Measurements from ENCODE around the gene MVK.

DNA sequence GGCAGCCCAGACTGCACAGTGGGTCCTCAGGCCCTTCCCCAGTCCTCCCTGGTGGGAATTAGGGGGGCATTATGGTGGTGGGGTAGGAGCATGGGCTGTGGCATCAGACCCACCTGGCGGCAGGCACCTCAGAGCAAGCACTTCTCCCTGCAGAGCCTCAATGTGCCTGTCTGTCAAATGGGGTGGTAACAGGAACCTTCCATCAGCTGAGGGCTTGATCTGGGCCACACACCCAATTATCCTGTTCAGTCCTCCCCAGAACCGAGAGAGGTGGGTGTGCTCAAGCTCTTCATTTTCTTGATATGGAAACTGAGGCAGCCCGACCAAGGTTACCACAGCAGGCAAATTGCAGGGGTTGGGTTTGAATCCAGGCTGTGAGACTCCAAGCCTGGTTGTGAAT, 38.4 kb downstream of the MVK start:
- TF ChIP-seq, protein P1, sequence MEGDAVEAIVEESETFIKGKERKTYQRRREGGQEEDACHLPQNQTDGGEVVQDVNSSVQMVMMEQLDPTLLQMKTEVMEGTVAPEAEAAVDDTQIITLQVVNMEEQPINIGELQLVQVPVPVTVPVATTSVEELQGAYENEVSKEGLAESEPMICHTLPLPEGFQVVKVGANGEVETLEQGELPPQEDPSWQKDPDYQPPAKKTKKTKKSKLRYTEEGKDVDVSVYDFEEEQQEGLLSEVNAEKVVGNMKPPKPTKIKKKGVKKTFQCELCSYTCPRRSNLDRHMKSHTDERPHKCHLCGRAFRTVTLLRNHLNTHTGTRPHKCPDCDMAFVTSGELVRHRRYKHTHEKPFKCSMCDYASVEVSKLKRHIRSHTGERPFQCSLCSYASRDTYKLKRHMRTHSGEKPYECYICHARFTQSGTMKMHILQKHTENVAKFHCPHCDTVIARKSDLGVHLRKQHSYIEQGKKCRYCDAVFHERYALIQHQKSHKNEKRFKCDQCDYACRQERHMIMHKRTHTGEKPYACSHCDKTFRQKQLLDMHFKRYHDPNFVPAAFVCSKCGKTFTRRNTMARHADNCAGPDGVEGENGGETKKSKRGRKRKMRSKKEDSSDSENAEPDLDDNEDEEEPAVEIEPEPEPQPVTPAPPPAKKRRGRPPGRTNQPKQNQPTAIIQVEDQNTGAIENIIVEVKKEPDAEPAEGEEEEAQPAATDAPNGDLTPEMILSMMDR (IDR thresholded peaks at IDR 0.05; ENCODE audit: insufficient read depth, low read depth, low read length) = no peak
- no peak for TF ChIP-seq EZH2 (IDR thresholded peaks at IDR 0.05; ENCODE audit: insufficient read depth, low read length)

Data from astrocyte (in vitro differentiated cells and primary cell).